Heart left ventricle (tissue), 13 donors: Measurements from ENCODE around the gene IREB2.

Experiments
- POLR2A ChIP-seq, 2 donors: fragments of 450-650 bp; IDR thresholded peaks; one replicate each; pipeline ENCODE4 v1.6.1; 2017; ENCODE audit warnings: antibody characterized with exemption in 2 of 2, mild to moderate bottlenecking in 2 of 2, moderate library complexity in 2 of 2
- TF ChIP-seq, protein P1 (sequence below), 12 donors: fragments of 200-600 bp; sonication (generic) in 4 of 12; IDR thresholded peaks; one replicate each; pipeline versions ENCODE4 v1.5.0 to v1.8.0; 2018 to 2022; ENCODE audit warnings: antibody characterized with exemption in 12 of 12, mild to moderate bottlenecking in 5 of 12
- donor health status: ischemic (EF 13 %, LVEDD 7.1; RV severe dilation, severe dysfunction).
- donor health status: DM: no; HTN: yes; CAD: no.
- donor health status: DM: no; HTN: no; CAD: no.
- donor health status: ischemic (EF 25% LVEDD 6.9; RV normal size, moderate dysfunction).
- donor health status: ischemic (EF 25% LVEDD 5.7; RV mildly dilated, moderate dysfunction).
- donor health status: ischemic (EF 35%, LVEDD 5.7; RV mildly dilated, moderate dysfunction).
- donor health status: nonischemic (EF 11% LVEDD 7.7; RV severe dilation, severe dysfunction).
- donor health status: DM: yes; HTN: yes; CAD: no.
- donor health status: PGD.
- donor health status: ischemic (EF 29% LVEDD 5.4; RV normal size, mild dysfunction).
- donor health status: nonischemic (EF 23%, LVEDD 6.1; RV moderate dilation, normal function).

- TF ChIP-seq, protein P1, sequence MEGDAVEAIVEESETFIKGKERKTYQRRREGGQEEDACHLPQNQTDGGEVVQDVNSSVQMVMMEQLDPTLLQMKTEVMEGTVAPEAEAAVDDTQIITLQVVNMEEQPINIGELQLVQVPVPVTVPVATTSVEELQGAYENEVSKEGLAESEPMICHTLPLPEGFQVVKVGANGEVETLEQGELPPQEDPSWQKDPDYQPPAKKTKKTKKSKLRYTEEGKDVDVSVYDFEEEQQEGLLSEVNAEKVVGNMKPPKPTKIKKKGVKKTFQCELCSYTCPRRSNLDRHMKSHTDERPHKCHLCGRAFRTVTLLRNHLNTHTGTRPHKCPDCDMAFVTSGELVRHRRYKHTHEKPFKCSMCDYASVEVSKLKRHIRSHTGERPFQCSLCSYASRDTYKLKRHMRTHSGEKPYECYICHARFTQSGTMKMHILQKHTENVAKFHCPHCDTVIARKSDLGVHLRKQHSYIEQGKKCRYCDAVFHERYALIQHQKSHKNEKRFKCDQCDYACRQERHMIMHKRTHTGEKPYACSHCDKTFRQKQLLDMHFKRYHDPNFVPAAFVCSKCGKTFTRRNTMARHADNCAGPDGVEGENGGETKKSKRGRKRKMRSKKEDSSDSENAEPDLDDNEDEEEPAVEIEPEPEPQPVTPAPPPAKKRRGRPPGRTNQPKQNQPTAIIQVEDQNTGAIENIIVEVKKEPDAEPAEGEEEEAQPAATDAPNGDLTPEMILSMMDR (IDR thresholded peaks at IDR 0.05): no peak
- TF ChIP-seq POLR2A (IDR thresholded peaks at IDR 0.05): no peak
Observed at GRCh38 chr15:78440375-78441373, 2.7 kb downstream of the IREB2 start.
